Measurements from ENCODE around the gene MYCL. TPM values are rescaled to one million over a fixed set of nuclear protein-coding genes. Genes with fewer than 3 reads are reported as not detected.

The MYCL gene
- total RNA-seq, 1 donor from 2014 or later: 25.8 TPM

DNA sequence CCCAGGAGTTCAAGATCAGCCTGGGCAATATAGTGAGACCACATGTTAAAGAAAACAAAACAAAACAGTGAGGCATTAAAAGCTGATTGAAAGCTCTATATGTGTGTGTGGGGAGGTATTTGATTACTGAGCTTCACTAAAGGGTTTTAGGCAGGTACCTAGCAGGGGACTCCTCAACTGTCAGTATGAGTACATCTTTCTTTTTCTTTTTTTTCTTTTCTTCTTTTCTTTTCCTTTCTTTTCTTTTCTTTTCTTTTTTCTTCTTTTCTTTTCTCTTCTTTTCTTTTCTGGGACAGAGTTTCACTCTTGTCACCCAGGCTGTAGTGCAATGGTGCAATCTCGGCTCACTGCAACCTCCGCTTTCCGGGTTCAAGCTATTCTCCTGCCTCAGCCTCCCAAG is 8.5 kb upstream of the MYCL start:
- no peak for DNase-seq (ENCODE audit: low read depth, low spot score)
- H3K9me3 Mint-ChIP-seq: peaks cover 16% of the 10 kb centered on the region
- TF ChIP-seq, protein P1, sequence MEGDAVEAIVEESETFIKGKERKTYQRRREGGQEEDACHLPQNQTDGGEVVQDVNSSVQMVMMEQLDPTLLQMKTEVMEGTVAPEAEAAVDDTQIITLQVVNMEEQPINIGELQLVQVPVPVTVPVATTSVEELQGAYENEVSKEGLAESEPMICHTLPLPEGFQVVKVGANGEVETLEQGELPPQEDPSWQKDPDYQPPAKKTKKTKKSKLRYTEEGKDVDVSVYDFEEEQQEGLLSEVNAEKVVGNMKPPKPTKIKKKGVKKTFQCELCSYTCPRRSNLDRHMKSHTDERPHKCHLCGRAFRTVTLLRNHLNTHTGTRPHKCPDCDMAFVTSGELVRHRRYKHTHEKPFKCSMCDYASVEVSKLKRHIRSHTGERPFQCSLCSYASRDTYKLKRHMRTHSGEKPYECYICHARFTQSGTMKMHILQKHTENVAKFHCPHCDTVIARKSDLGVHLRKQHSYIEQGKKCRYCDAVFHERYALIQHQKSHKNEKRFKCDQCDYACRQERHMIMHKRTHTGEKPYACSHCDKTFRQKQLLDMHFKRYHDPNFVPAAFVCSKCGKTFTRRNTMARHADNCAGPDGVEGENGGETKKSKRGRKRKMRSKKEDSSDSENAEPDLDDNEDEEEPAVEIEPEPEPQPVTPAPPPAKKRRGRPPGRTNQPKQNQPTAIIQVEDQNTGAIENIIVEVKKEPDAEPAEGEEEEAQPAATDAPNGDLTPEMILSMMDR (conservative IDR thresholded peaks at IDR 0.05): no peak

DNA sequence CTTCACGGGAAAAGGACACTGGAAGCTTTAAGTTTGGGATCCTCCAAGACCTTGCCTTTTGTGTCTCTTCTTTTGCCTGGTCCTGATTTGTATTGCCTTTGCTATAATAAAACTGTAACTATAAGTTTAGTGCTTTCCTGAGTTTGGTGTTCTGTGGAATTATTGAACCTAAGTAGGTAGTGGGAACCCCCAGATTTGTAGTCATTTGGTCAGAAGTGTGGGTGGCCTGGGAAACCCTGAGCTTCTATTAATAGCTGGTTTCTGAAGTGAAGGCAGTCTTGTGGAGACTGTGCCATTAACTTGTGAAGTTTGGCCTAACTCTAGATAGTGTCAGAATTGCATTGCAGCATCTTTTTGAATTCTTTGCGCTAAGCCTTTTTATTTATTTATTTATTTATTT is 6.8 kb upstream of the MYCL start:
- H3K27me3 Mint-ChIP-seq (ENCODE audit: low read depth): peaks cover 12% of the 10 kb centered on the region

More for the DNA sequence above, 8.5 kb upstream of the MYCL start:
- peaks cover 3% of the 10 kb centered on the region for H3K36me3 Mint-ChIP-seq (ENCODE audit: low read depth)
- H3K27ac Mint-ChIP-seq (ENCODE audit: unreplicated experiment): no peak overlapping the region
- H3K27me3 Mint-ChIP-seq (ENCODE audit: low read depth): peaks cover 2% of the 10 kb centered on the region
- no peak overlapping the region for H3K4me3 Mint-ChIP-seq
- no peaks in the 10 kb centered on the region for H3K4me1 Mint-ChIP-seq

DNA sequence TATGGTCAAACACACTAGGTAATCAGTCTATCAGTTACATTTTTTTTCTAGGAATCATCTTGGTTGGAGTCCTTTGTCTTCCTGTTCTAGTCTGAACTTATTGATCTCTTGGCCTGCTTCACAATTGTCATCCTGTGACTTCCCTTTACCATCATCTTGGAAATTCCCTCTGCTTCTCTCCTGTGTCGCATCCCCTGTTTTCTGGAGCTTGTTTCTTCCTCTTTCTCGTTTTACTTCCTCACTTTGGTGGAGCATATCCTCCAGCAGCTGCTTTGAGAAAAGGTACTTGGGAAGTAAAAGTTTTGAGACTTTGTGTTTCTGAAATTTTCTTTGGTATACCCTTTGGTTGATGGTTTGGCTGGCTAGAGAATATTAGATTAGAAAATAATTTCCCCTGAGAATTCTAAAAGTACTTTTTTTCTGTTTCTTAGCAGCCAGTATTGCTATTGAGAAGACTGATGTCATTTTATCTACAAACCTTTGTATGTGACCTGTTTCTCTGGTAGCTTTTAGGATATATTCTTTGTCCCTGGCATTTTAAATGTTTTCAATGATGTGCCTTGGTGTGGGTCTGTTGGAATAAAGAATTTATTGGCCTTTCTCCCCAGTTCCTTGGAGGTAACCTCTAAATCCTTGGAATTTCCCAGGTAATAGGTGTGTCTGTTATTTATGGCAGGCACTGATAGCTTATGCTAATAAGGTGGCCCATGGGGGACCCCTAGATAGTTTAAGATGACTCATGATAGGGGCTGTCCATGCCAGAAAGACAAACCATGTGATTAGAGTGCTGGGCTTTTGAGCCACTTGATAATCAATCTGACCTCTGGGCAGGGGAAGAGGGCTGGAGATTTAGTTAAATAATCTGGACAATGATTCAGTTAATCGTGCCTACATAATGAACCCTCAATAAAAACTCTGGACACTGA is 6.1 kb upstream of the MYCL start:
- H3K4me1 Mint-ChIP-seq: no peaks in the 10 kb centered on the region
- peaks cover 19% of the 10 kb centered on the region for H3K27me3 Mint-ChIP-seq (ENCODE audit: low read depth)
- peaks cover 16% of the 10 kb centered on the region for H3K9me3 Mint-ChIP-seq
- H3K27ac Mint-ChIP-seq (ENCODE audit: unreplicated experiment): no peak overlapping the region
- no peak overlapping the region for H3K4me3 Mint-ChIP-seq
- no peak for DNase-seq (ENCODE audit: low read depth, low spot score)
- H3K36me3 Mint-ChIP-seq (ENCODE audit: low read depth): peaks cover 3% of the 10 kb centered on the region
- TF ChIP-seq, protein P1 (conservative IDR thresholded peaks at IDR 0.05): no peak

More for the DNA sequence above, 6.8 kb upstream of the MYCL start:
- Mint-ChIP-seq H3K4me1 (no peaks in the 10 kb centered on the region), H3K36me3 (ENCODE audit: low read depth) (peaks cover 3% of the 10 kb centered on the region), H3K4me3 (no peak overlapping the region), H3K9me3 (peaks cover 16% of the 10 kb centered on the region), H3K27ac (ENCODE audit: unreplicated experiment) (no peak overlapping the region)
- TF ChIP-seq, protein P1 (conservative IDR thresholded peaks at IDR 0.05): no peak
- DNase-seq (ENCODE audit: low read depth, low spot score): no peak

DNA sequence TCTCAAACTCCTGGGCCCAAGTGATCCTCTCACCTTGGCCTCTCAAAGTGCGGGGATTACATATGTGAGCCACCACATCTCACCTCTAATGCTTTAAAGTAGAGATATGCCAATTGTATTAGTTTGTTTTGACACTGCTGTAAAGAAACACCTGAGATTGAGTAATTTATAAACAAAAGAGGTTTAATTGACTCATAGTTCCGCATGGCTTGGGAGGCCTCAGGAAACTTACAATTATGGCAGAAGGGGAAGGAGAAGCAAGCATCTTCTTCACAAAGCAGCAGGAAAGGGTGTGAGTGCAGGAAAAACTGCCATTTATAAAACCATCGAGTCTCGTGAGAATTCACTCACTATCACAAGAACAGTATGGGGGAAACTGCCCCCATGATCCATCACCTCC is 3.5 kb upstream of the MYCL start:
- Mint-ChIP-seq H3K4me1 (peaks cover 9% of the 10 kb centered on the region), H3K4me3 (peak overlapping the region; percentile 78), H3K36me3 (ENCODE audit: low read depth) (peaks cover 3% of the 10 kb centered on the region), H3K27ac (ENCODE audit: unreplicated experiment) (no peak overlapping the region), H3K9me3 (peaks cover 14% of the 10 kb centered on the region), H3K27me3 (ENCODE audit: low read depth) (peaks cover 28% of the 10 kb centered on the region)
- DNase-seq (ENCODE audit: low read depth, low spot score): no peak
- TF ChIP-seq, protein P1 (conservative IDR thresholded peaks at IDR 0.05): no peak

DNA sequence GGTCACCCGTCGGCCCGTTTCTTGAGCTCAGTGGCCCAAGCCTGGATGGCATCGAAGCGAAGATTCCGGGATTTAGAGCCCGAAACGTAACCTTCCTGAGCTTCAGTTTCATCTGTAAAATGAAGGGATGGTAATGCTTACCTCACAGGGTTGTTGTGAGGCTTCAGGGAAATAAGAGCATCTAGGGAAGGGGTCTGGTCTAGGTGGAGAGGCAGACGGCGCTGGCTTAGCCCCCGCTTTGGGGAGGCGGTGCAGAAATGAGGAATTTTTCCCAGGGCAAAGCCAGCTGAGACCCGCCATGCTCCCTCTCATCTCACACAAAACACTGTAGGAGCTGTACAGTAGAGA is 717 bp upstream of the MYCL start:
- Mint-ChIP-seq H3K4me3 (peak overlapping the region; percentile 86), H3K9me3 (peaks cover 2% of the 10 kb centered on the region), H3K27ac (ENCODE audit: unreplicated experiment) (no peak overlapping the region), H3K4me1 (peaks cover 37% of the 10 kb centered on the region), H3K27me3 (ENCODE audit: low read depth) (peaks cover 35% of the 10 kb centered on the region), H3K36me3 (ENCODE audit: low read depth) (no peaks in the 10 kb centered on the region)
- TF ChIP-seq, protein P1 (conservative IDR thresholded peaks at IDR 0.05): no peak
- DNase-seq (ENCODE audit: low read depth, low spot score): no peak

Data from neural crest cell (in vitro differentiated cells).